SU-DHL-6 (cell line): Measurements from ENCODE around the gene ZNF879.

Experiments
- H2AFZ ChIP-seq: fragments of 200-600 bp; sonication (generic); 2 replicates; pipeline ENCODE4 v1.6.1; 2014; ENCODE audit warnings: low read depth, mild to moderate bottlenecking, moderate library complexity, mixed read lengths, antibody characterized with exemption, low read length; ENCODE audit not compliant: severe bottlenecking
- H3F3A ChIP-seq: fragments of 200-600 bp; shearing (Covaris generic); 2 replicates; pipeline ENCODE4 v1.6.0; 2016; ENCODE audit warnings: antibody characterized with exemption, mild to moderate bottlenecking; ENCODE audit not compliant: insufficient read depth
- H3K27ac ChIP-seq: fragments of 200-600 bp; sonication (generic); 2 replicates; pipeline ENCODE4 v1.5.1; 2016; ENCODE audit warnings: low read depth, mild to moderate bottlenecking, low read length, moderate library complexity, mixed read lengths
- H3K27me3 ChIP-seq: fragments of 200-600 bp; sonication (generic), shearing (Covaris generic); 2 replicates; pipeline ENCODE4 v1.6.0; 2014; ENCODE audit warnings: mild to moderate bottlenecking, low read length
- H3K36me3 ChIP-seq: fragments of 200-600 bp; sonication (generic); 2 replicates; pipeline ENCODE4 v1.6.1; 2014; ENCODE audit warnings: mild to moderate bottlenecking, low read length, mixed read lengths
- H3K4me2 ChIP-seq: fragments of 300-600, 200-600 bp; shearing (Covaris generic), sonication (generic); 2 replicates; pipeline ENCODE4 v1.6.0; 2014; ENCODE audit warnings: low read length, low read depth, mild to moderate bottlenecking; ENCODE audit not compliant: poor library complexity, severe bottlenecking
- H3K4me3 ChIP-seq: fragments of 200-600 bp; sonication (generic); 2 replicates; pipeline ENCODE4 v1.5.1; 2014; ENCODE audit warnings: antibody characterized with exemption, low read length, mild to moderate bottlenecking, mixed read lengths; ENCODE audit not compliant: insufficient read depth, poor library complexity, severe bottlenecking
- H3K79me2 ChIP-seq: fragments of 200-600 bp; sonication (generic); 2 replicates; pipeline ENCODE4 v1.6.1; 2014; ENCODE audit warnings: mild to moderate bottlenecking, low read length, moderate library complexity; ENCODE audit not compliant: insufficient read depth
- H3K9ac ChIP-seq: fragments of 200-600 bp; sonication (generic); 2 replicates; pipeline ENCODE4 v1.7.0; 2014; ENCODE audit warnings: mild to moderate bottlenecking, low read length
- H3K9me2 ChIP-seq: fragments of 200-600 bp; sonication (generic); replicated peaks from 2 replicates; pipeline ENCODE4 v1.6.1; 2014; ENCODE audit warnings: low read length; ENCODE audit not compliant: insufficient read depth
- H3K9me3 ChIP-seq: fragments of 200-600 bp; sonication (generic); 2 replicates; pipeline ENCODE4 v1.6.1; 2014; ENCODE audit warnings: low read length, mixed read lengths; ENCODE audit not compliant: insufficient read depth
- H4K20me1 ChIP-seq: fragments of 200-600 bp; sonication (generic); 2 replicates; pipeline ENCODE4 v1.6.1; 2014; ENCODE audit warnings: low read depth, mild to moderate bottlenecking, antibody characterized with exemption, low read length, moderate library complexity, mixed read lengths
- CTCF ChIP-seq: fragments of 200-600 bp; sonication (generic); IDR thresholded peaks from one replicate; pipeline ENCODE4 v1.5.1; 2017; ENCODE audit warnings: antibody characterized with exemption, mild to moderate bottlenecking, low read length, moderate library complexity; ENCODE audit not compliant: insufficient read depth, poor library complexity, severe bottlenecking
- EZH2phosphoT487 ChIP-seq: fragments of 200-600 bp; sonication (generic), shearing (Covaris generic); conservative IDR thresholded peaks from 2 replicates; pipeline ENCODE4 v1.6.1; 2018; ENCODE audit warnings: mild to moderate bottlenecking, antibody characterized with exemption, low read length, moderate library complexity, mixed read lengths

The ZNF879 gene

GRCh38 chr5:179080724-179081123, 57.1 kb downstream of the ZNF879 start:
- H3K36me3 ChIP-seq: no peaks in the 10 kb centered on the region
- H3K9me2 ChIP-seq: no peaks in the 10 kb centered on the region
- H4K20me1 ChIP-seq: no peaks in the 10 kb centered on the region
- H3F3A ChIP-seq: no peaks in the 10 kb centered on the region
- no peak overlapping the region for H3K4me3 ChIP-seq
- H2AFZ ChIP-seq: no peak overlapping the region
- TF ChIP-seq CTCF (no peak), EZH2phosphoT487 (no peak)
- H3K9ac ChIP-seq: no peak overlapping the region
- H3K79me2 ChIP-seq: no peaks in the 10 kb centered on the region
- H3K4me2 ChIP-seq: no peak overlapping the region
- H3K27me3 ChIP-seq: no peaks in the 10 kb centered on the region
- H3K9me3 ChIP-seq: peaks cover 23% of the 10 kb centered on the region; the same call in 1 of the 2 replicates
- no peak overlapping the region for H3K27ac ChIP-seq
